WTC11 (cell line): ENCODE measurements around the gene CAMKMT. TPM values are rescaled to one million over a fixed set of nuclear protein-coding genes. Genes with fewer than 3 reads are reported as not detected.
A peak's percentile ranks its signal among the peaks of the same experiment; 100 is the strongest.

Experiments
- ATAC-seq: fragments of 200-7000 bp; cut with Tn5 transposase; 2 replicates; pipeline ENCODE4 v1.10.0; 2021; ENCODE audit warnings: mild to moderate bottlenecking, moderate library complexity
- CTCF ChIA-PET: fragments of 300-600 bp; sonication (Branson Sonifier 250); formaldehyde crosslinking; loops from one replicate; lab custom pipeline; 2021; ENCODE audit warnings: antibody characterized with exemption; lab: Charles Lee
- POLR2A ChIA-PET: fragments of 350-600 bp; sonication (Branson Sonifier 250); formaldehyde crosslinking; loops from one replicate; lab custom pipeline; 2021; ENCODE audit warnings: antibody characterized with exemption; lab: Charles Lee
- DNase-seq: peaks from one replicate; pipeline ENCODE4 v3.0.0; 2021; ENCODE audit warnings: low spot score
- H3K27ac Mint-ChIP-seq: 2 replicates; pipeline ENCODE4 v1.8.0; 2021; ENCODE audit warnings: mixed read lengths
- H3K27me3 Mint-ChIP-seq: 2 replicates; pipeline ENCODE4 v1.8.0; 2021; ENCODE audit warnings: low read depth, mild to moderate bottlenecking, moderate library complexity, mixed read lengths
- H3K36me3 Mint-ChIP-seq: 2 replicates; pipeline ENCODE4 v1.8.0; 2021; ENCODE audit warnings: mixed read lengths
- H3K4me1 Mint-ChIP-seq: 2 replicates; pipeline ENCODE4 v1.8.0; 2022; ENCODE audit warnings: mixed read lengths
- H3K4me3 Mint-ChIP-seq: 2 replicates; pipeline ENCODE4 v1.8.0; 2021; ENCODE audit warnings: mild to moderate bottlenecking, moderate library complexity, mixed read lengths
- H3K9me3 Mint-ChIP-seq: 2 replicates; pipeline ENCODE4 v1.8.0; 2021; ENCODE audit warnings: mixed read lengths
- ATF1 ChIP-seq: sonication (generic); formaldehyde crosslinking; IDR thresholded peaks from 2 replicates; pipeline ENCODE4 v1.8.1; 2023; ENCODE audit warnings: mild to moderate bottlenecking, moderate library complexity, missing genetic modification reagents
- FOXJ3 ChIP-seq: sonication (generic); formaldehyde crosslinking; IDR thresholded peaks from 2 replicates; pipeline ENCODE4 v1.9.0; 2021; ENCODE audit warnings: missing genetic modification reagents, mild to moderate bottlenecking, borderline replicate concordance
- FOXK1 ChIP-seq: sonication (generic); formaldehyde crosslinking; IDR thresholded peaks from 2 replicates; pipeline ENCODE4 v1.8.0; 2022; ENCODE audit warnings: mild to moderate bottlenecking, moderate library complexity, missing genetic modification reagents
- IRF2 ChIP-seq: sonication (generic); formaldehyde crosslinking; IDR thresholded peaks from 2 replicates; pipeline ENCODE4 v1.8.0; 2022; ENCODE audit warnings: low read depth, missing genetic modification reagents, borderline replicate concordance
- JAZF1 ChIP-seq: fragments of 250-450 bp; sonication (Bioruptor Pico); IDR thresholded peaks from 2 replicates; pipeline ENCODE4 v1.9.0; 2021; ENCODE audit warnings: moderate library complexity, mild to moderate bottlenecking, inconsistent platforms
- JUN ChIP-seq: sonication (generic); formaldehyde crosslinking; IDR thresholded peaks from 2 replicates; pipeline ENCODE4 v1.8.0; 2023; ENCODE audit warnings: mild to moderate bottlenecking, missing genetic modification reagents
- KAT7 ChIP-seq: sonication (generic); formaldehyde crosslinking; IDR thresholded peaks from 2 replicates; pipeline ENCODE4 v1.8.1; 2023; ENCODE audit warnings: missing genetic modification reagents, mild to moderate bottlenecking, borderline replicate concordance
- NR2C2 ChIP-seq: sonication (generic); formaldehyde crosslinking; IDR thresholded peaks from 2 replicates; pipeline ENCODE4 v1.8.0; 2022; ENCODE audit warnings: mild to moderate bottlenecking, missing genetic modification reagents
- OVOL2 ChIP-seq: fragments of 250-450 bp; sonication (Bioruptor Pico); IDR thresholded peaks from 2 replicates; pipeline ENCODE4 v1.9.0; 2021; ENCODE audit warnings: mild to moderate bottlenecking, borderline replicate concordance
- PRRX2 ChIP-seq: fragments of 250-450 bp; sonication (Bioruptor Pico); IDR thresholded peaks from 2 replicates; pipeline ENCODE4 v1.8.0; 2021; ENCODE audit warnings: mild to moderate bottlenecking
- SMAD3 ChIP-seq: sonication (generic); formaldehyde crosslinking; IDR thresholded peaks from 2 replicates; pipeline ENCODE4 v1.8.0; 2022; ENCODE audit warnings: missing genetic modification reagents, mild to moderate bottlenecking, borderline replicate concordance
- ZNF138 ChIP-seq: sonication (generic); formaldehyde crosslinking; conservative IDR thresholded peaks from 2 replicates; pipeline ENCODE4 v1.8.1; 2022; ENCODE audit warnings: mild to moderate bottlenecking, moderate library complexity, missing genetic modification reagents
- ZNF263 ChIP-seq: sonication (generic); formaldehyde crosslinking; IDR thresholded peaks from 2 replicates; pipeline ENCODE4 v1.8.1; 2022; ENCODE audit warnings: low read depth, mild to moderate bottlenecking, moderate library complexity, missing genetic modification reagents
- ZNF396 ChIP-seq: fragments of 250-450 bp; sonication (Bioruptor Pico); IDR thresholded peaks from 2 replicates; pipeline ENCODE4 v1.8.0; 2021; ENCODE audit warnings: mild to moderate bottlenecking, moderate library complexity, borderline replicate concordance
- ZNF416 ChIP-seq: fragments of 250-450 bp; sonication (Bioruptor Pico); IDR thresholded peaks from 2 replicates; pipeline ENCODE4 v1.9.0; 2021; ENCODE audit warnings: mild to moderate bottlenecking, inconsistent platforms
- ZNF423 ChIP-seq: fragments of 250-450 bp; sonication (Bioruptor Pico); IDR thresholded peaks from 2 replicates; pipeline ENCODE4 v2.1.2; 2022; ENCODE audit warnings: mild to moderate bottlenecking, moderate library complexity
- total RNA-seq: library from RNA; stranded (reverse); gene quantifications from 3 replicates; pipeline ENCODE4 v1.2.3, GENCODE V29; 2021
- TF ChIP-seq, protein P1 (sequence below): sonication (generic); formaldehyde crosslinking; IDR thresholded peaks from 2 replicates; pipeline ENCODE4 v1.8.1; 2023; ENCODE audit warnings: mild to moderate bottlenecking, missing genetic modification reagents
- TF ChIP-seq, protein P2 (sequence below): sonication (generic); formaldehyde crosslinking; IDR thresholded peaks from 2 replicates; pipeline ENCODE4 v1.8.0; 2022; ENCODE audit warnings: mild to moderate bottlenecking, missing genetic modification reagents
- TF ChIP-seq, protein P3 (sequence below): fragments of 200-600 bp; IDR thresholded peaks from 2 replicates; pipeline ENCODE4 v1.8.0; 2022; ENCODE audit warnings: antibody characterized with exemption
- TF ChIP-seq, protein P4 (sequence below): sonication (generic); formaldehyde crosslinking; IDR thresholded peaks from 2 replicates; pipeline ENCODE4 v1.8.0; 2023; ENCODE audit warnings: mild to moderate bottlenecking, missing genetic modification reagents
- TF ChIP-seq, protein P5 (sequence below): fragments of 250-450 bp; sonication (Bioruptor Pico); IDR thresholded peaks from 2 replicates; pipeline ENCODE4 v1.8.0; 2021; ENCODE audit warnings: mild to moderate bottlenecking
- TF ChIP-seq, protein P6 (sequence below): sonication (generic); formaldehyde crosslinking; IDR thresholded peaks from 2 replicates; pipeline ENCODE4 v1.8.0; 2022; ENCODE audit warnings: mild to moderate bottlenecking, missing genetic modification reagents

Gene CAMKMT
- total RNA-seq, 1 experiment from 2014 or later: 20.6 TPM

DNA sequence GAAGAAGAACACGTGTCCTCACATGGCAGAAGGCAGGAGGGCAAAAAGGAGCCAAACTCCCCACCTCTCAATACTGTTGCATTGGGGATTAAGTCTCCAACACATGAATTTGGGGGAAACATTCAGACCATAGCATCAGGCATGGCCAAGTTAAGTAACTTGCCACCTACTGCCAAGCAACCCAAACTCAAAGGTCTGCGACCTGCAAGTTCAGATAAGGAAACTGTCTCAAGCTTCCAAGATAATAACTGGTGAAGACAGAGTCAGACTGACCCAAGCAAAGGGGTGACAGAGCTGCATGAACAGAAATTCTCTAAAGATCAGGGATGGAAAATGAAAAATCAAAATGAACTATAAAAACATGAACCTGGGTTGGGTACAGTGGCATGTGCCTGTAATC lies 391.0 kb downstream of the CAMKMT start (continued):
- TF ChIP-seq, protein P1, sequence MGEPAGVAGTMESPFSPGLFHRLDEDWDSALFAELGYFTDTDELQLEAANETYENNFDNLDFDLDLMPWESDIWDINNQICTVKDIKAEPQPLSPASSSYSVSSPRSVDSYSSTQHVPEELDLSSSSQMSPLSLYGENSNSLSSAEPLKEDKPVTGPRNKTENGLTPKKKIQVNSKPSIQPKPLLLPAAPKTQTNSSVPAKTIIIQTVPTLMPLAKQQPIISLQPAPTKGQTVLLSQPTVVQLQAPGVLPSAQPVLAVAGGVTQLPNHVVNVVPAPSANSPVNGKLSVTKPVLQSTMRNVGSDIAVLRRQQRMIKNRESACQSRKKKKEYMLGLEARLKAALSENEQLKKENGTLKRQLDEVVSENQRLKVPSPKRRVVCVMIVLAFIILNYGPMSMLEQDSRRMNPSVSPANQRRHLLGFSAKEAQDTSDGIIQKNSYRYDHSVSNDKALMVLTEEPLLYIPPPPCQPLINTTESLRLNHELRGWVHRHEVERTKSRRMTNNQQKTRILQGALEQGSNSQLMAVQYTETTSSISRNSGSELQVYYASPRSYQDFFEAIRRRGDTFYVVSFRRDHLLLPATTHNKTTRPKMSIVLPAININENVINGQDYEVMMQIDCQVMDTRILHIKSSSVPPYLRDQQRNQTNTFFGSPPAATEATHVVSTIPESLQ (CRISPR knock-in tag): no peak
- TF ChIP-seq ZNF263 (no peak), ZNF396 (CRISPR knock-in tag) (no peak), PRRX2 (CRISPR knock-in tag) (no peak), ZNF423 (CRISPR knock-in tag) (no peak)

DNA sequence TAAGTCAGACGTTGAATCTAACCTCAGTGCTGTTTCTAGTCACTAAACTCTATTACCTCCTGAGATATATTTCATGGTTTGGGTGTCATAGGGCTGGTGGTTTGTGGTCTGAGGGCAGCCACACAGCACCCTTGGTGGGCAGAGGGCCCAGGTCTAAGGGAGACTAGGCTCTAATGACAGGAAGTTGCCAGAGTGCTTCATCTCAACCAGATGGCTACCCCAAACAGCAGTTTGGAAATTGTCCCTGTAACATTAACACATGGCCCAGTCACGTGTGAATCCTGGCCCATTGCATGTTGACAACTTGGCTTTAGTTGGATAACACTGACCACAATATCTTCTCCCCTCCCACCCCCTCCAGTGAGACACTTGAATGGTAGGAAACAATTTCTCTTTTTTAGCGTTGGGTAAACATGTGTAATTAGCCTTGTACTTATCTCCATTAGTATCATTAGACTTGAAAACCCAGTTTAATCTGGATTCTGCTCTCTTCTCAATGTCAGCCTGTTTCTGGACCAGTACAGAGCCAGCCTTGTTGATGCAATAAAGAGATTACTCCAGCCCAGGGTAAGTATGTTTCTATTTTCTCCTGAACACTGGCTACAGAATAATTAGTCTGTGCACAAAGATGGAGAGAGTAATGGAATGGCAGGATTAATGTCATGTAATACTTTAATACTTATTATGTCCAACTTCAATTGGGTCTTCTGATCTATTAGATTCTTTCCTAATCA lies 392.0 kb downstream of the CAMKMT start:
- DNase-seq (no peak), ATAC-seq (no peak)
- no peaks in the 10 kb centered on the region; the same call in 1 of the 2 replicates for H3K9me3 Mint-ChIP-seq
- H3K4me3 Mint-ChIP-seq: no peak overlapping the region
- TF ChIP-seq ZNF416 (CRISPR knock-in tag) (no peak), ZNF263 (no peak), FOXK1 (CRISPR knock-in tag) (no peak), NR2C2 (CRISPR knock-in tag) (no peak), IRF2 (CRISPR knock-in tag) (no peak), ZNF396 (CRISPR knock-in tag) (no peak), ZNF138 (CRISPR knock-in tag) (no peak), FOXJ3 (CRISPR knock-in tag) (no peak), JUN (CRISPR knock-in tag) (no peak), ATF1 (CRISPR knock-in tag) (no peak)
- TF ChIP-seq, protein P2, sequence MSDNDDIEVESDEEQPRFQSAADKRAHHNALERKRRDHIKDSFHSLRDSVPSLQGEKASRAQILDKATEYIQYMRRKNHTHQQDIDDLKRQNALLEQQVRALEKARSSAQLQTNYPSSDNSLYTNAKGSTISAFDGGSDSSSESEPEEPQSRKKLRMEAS (CRISPR knock-in tag): no peak
- TF ChIP-seq, protein P3, sequence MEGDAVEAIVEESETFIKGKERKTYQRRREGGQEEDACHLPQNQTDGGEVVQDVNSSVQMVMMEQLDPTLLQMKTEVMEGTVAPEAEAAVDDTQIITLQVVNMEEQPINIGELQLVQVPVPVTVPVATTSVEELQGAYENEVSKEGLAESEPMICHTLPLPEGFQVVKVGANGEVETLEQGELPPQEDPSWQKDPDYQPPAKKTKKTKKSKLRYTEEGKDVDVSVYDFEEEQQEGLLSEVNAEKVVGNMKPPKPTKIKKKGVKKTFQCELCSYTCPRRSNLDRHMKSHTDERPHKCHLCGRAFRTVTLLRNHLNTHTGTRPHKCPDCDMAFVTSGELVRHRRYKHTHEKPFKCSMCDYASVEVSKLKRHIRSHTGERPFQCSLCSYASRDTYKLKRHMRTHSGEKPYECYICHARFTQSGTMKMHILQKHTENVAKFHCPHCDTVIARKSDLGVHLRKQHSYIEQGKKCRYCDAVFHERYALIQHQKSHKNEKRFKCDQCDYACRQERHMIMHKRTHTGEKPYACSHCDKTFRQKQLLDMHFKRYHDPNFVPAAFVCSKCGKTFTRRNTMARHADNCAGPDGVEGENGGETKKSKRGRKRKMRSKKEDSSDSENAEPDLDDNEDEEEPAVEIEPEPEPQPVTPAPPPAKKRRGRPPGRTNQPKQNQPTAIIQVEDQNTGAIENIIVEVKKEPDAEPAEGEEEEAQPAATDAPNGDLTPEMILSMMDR: no peak
- CTCF ChIA-PET: no interaction called here
- no peaks in the 10 kb centered on the region for H3K27me3 Mint-ChIP-seq
- peak overlapping the region; percentile 72; the same call in 1 of the 2 replicates for H3K27ac Mint-ChIP-seq
- H3K36me3 Mint-ChIP-seq: no peaks in the 10 kb centered on the region
- POLR2A ChIA-PET: interaction anchor here (0.7 kb wide), 1 partner anchor 13 kb away, joined by 3 read pairs; no protein-coding TSS in a partner anchor
- peaks cover 36% of the 10 kb centered on the region for H3K4me1 Mint-ChIP-seq

DNA sequence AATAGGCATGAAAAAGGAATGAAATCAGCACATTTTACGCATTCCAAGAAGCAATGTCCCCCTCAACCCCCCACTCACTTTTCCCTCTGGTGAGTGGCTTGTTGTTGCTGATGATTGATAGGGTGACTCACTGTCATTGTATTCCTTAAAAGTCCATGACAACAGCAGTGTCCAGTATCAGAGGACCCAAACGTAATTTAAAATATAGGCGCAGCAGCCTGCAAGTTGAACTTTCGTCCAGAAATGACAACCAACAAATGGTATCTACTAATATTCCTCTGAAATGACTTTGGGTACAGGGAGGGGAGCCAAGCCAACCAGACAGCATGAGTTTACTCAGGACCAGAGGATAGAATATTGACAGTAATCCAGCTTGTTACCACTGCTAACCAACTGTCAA lies 396.8 kb downstream of the CAMKMT start:
- DNase-seq (no peak), ATAC-seq (no peak)
- no peaks in the 10 kb centered on the region for H3K9me3 Mint-ChIP-seq
- no peak overlapping the region for H3K27ac Mint-ChIP-seq
- no peak overlapping the region for H3K4me3 Mint-ChIP-seq
- no peaks in the 10 kb centered on the region for H3K36me3 Mint-ChIP-seq
- CTCF ChIA-PET: interaction anchor here (1.4 kb wide), 1 partner anchor 11 kb away, joined by 4 read pairs; no protein-coding TSS in a partner anchor
- no peaks in the 10 kb centered on the region; the same call in 1 of the 2 replicates for H3K27me3 Mint-ChIP-seq
- H3K4me1 Mint-ChIP-seq: peaks cover 31% of the 10 kb centered on the region
- POLR2A ChIA-PET: no interaction called here
- TF ChIP-seq KAT7 (CRISPR knock-in tag) (no peak), JAZF1 (CRISPR knock-in tag) (no peak), ATF1 (CRISPR knock-in tag) (no peak), PRRX2 (CRISPR knock-in tag) (no peak), OVOL2 (CRISPR knock-in tag) (no peak), SMAD3 (CRISPR knock-in tag) (no peak)
- TF ChIP-seq, protein P4, sequence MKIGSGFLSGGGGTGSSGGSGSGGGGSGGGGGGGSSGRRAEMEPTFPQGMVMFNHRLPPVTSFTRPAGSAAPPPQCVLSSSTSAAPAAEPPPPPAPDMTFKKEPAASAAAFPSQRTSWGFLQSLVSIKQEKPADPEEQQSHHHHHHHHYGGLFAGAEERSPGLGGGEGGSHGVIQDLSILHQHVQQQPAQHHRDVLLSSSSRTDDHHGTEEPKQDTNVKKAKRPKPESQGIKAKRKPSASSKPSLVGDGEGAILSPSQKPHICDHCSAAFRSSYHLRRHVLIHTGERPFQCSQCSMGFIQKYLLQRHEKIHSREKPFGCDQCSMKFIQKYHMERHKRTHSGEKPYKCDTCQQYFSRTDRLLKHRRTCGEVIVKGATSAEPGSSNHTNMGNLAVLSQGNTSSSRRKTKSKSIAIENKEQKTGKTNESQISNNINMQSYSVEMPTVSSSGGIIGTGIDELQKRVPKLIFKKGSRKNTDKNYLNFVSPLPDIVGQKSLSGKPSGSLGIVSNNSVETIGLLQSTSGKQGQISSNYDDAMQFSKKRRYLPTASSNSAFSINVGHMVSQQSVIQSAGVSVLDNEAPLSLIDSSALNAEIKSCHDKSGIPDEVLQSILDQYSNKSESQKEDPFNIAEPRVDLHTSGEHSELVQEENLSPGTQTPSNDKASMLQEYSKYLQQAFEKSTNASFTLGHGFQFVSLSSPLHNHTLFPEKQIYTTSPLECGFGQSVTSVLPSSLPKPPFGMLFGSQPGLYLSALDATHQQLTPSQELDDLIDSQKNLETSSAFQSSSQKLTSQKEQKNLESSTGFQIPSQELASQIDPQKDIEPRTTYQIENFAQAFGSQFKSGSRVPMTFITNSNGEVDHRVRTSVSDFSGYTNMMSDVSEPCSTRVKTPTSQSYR (CRISPR knock-in tag): no peak
- TF ChIP-seq, protein P5, sequence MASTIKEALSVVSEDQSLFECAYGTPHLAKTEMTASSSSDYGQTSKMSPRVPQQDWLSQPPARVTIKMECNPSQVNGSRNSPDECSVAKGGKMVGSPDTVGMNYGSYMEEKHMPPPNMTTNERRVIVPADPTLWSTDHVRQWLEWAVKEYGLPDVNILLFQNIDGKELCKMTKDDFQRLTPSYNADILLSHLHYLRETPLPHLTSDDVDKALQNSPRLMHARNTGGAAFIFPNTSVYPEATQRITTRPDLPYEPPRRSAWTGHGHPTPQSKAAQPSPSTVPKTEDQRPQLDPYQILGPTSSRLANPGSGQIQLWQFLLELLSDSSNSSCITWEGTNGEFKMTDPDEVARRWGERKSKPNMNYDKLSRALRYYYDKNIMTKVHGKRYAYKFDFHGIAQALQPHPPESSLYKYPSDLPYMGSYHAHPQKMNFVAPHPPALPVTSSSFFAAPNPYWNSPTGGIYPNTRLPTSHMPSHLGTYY (CRISPR knock-in tag): no peak
- TF ChIP-seq, protein P6, sequence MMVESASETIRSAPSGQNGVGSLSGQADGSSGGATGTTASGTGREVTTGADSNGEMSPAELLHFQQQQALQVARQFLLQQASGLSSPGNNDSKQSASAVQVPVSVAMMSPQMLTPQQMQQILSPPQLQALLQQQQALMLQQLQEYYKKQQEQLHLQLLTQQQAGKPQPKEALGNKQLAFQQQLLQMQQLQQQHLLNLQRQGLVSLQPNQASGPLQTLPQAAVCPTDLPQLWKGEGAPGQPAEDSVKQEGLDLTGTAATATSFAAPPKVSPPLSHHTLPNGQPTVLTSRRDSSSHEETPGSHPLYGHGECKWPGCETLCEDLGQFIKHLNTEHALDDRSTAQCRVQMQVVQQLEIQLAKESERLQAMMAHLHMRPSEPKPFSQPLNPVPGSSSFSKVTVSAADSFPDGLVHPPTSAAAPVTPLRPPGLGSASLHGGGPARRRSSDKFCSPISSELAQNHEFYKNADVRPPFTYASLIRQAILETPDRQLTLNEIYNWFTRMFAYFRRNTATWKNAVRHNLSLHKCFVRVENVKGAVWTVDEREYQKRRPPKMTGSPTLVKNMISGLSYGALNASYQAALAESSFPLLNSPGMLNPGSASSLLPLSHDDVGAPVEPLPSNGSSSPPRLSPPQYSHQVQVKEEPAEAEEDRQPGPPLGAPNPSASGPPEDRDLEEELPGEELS (CRISPR knock-in tag): no peak
